Natural killer cell (primary cell): ENCODE measurements around the gene SLC4A11. TPM values are rescaled to one million over a fixed set of nuclear protein-coding genes. Genes with fewer than 3 reads are reported as not detected.

Experiments used
- ATAC-seq, 3 donors: fragments of 150-1000 bp in 2 of 3; fragments of 200-7000 bp in 1 of 3; cut with Tn5 transposase; 1 replicate in 1 of 3; 2 replicates in 2 of 3; pipeline ENCODE4 v1.10.0; 2021; ENCODE audit warnings: mild to moderate bottlenecking in 2 of 3, moderate library complexity in 2 of 3
- DNase-seq, 2 donors: peaks; one replicate each; pipeline versions ENCODE4 v3.0.0 to v3.0.0-alpha.2; 2013 to 2021; ENCODE audit warnings: mixed read lengths in 1 of 2
- H3K27ac ChIP-seq: one replicate; pipeline ENCODE4 v1.5.1; 2013; ENCODE audit warnings: mild to moderate bottlenecking, low read length
- H3K27me3 ChIP-seq: one replicate; pipeline ENCODE4 v1.6.1; 2013; ENCODE audit warnings: low read length; ENCODE audit not compliant: control insufficient read depth, insufficient read depth
- H3K36me3 ChIP-seq: one replicate; pipeline ENCODE4 v1.6.1; 2013; ENCODE audit warnings: low read length; ENCODE audit not compliant: control insufficient read depth, insufficient read depth
- H3K4me1 ChIP-seq: one replicate; pipeline ENCODE4 v1.6.1; 2013; ENCODE audit warnings: low read length; ENCODE audit not compliant: control insufficient read depth, insufficient read depth
- H3K4me3 ChIP-seq: one replicate; pipeline ENCODE4 v1.5.1; 2013; ENCODE audit warnings: low read length
- H3K9me3 ChIP-seq: one replicate; pipeline ENCODE4 v1.6.1; 2013; ENCODE audit warnings: low read length; ENCODE audit not compliant: control insufficient read depth, insufficient read depth
- H3K27ac Mint-ChIP-seq, 2 donors: one replicate each; pipeline ENCODE4 v1.8.0; 2022; ENCODE audit warnings: mild to moderate bottlenecking in 2 of 2, mixed read lengths in 2 of 2, moderate library complexity in 1 of 2
- H3K27me3 Mint-ChIP-seq, 2 donors: one replicate each; pipeline ENCODE4 v1.8.0; 2022; ENCODE audit warnings: low read depth in 2 of 2, mixed read lengths in 2 of 2
- H3K36me3 Mint-ChIP-seq: one replicate; pipeline ENCODE4 v1.8.0; 2022; ENCODE audit warnings: mixed read lengths
- H3K4me1 Mint-ChIP-seq, 2 donors: one replicate each; pipeline ENCODE4 v1.8.0; 2022; ENCODE audit warnings: mixed read lengths in 2 of 2
- H3K4me3 Mint-ChIP-seq: one replicate; pipeline ENCODE4 v1.8.0; 2022; ENCODE audit warnings: mild to moderate bottlenecking, moderate library complexity, mixed read lengths
- H3K9me3 Mint-ChIP-seq, 2 donors: one replicate each; pipeline ENCODE4 v1.8.0; 2022; ENCODE audit warnings: mixed read lengths in 2 of 2
- CTCF ChIP-seq: fragments of 200-600 bp; IDR thresholded peaks from one replicate; pipeline ENCODE4 v1.8.0; 2022; ENCODE audit warnings: antibody characterized with exemption
- WGBS: methylation state at CpG from one replicate; pipeline ENCODE4 v1.1.7; 2013; ENCODE audit warnings: missing lambda C conversion rate; ENCODE audit not compliant: insufficient coverage; 5-methylcytosine and 5-hydroxymethylcytosine counted together
- intact Hi-C: fragments of 100-400 bp; cut with micrococcal nuclease; formaldehyde crosslinking; loops from one replicate; pipeline ENCODE4 v1.14.2; 2022
- total RNA-seq, 4 donors: library from RNA; stranded (reverse); fragments of 120-200 nt in 1 of 4; gene quantifications; one replicate each; pipeline versions ENCODE4 v1.2.3 to v1.2.4, GENCODE V29; 2013 to 2022

SLC4A11 gene
- total RNA-seq, 3 donors from 2014 or later (not counting 1 experiment from before 2014, with no cell fraction given): 0.31 to 0.68 (median 0.32) TPM

DNA sequence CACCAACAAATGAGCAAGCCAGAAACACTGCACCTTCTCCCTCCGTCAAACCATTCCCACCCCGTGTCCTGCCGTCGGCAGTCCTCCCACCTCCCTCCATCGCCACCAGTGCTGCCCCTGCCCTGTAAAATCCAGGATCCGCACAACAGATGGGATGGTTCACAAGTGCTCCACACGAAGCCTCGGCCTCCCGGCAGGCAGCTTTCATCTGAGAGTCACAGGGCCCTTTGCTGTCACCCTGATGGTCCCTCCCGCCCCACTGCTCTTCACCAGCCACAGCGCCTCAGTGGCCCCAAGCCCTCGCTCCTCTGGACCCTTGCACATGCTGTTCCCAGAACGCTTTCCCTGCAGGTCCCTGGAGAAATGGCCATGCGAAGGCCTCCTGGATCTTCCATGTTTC lies 12.1 kb downstream of the SLC4A11 start:
- H3K4me3 ChIP-seq: no peak overlapping the region
- no peaks in the 10 kb centered on the region for H3K36me3 Mint-ChIP-seq
- DNase-seq (no peak), ATAC-seq (no peak)
- H3K9me3 Mint-ChIP-seq: no peaks in the 10 kb centered on the region
- no peak overlapping the region for H3K4me3 Mint-ChIP-seq
- peaks cover 5% of the 10 kb centered on the region for H3K36me3 ChIP-seq
- H3K27me3 ChIP-seq: no peaks in the 10 kb centered on the region
- H3K9me3 ChIP-seq: no peaks in the 10 kb centered on the region
- TF ChIP-seq CTCF: no peak
- intact Hi-C loops: no loop called here
- no peak overlapping the region for H3K27ac Mint-ChIP-seq
- no peak overlapping the region for H3K27ac ChIP-seq
- WGBS: 96% methylated on average over 14 of the region's 14 CpGs
- H3K27me3 Mint-ChIP-seq: no peaks in the 10 kb centered on the region
- no peaks in the 10 kb centered on the region for H3K4me1 Mint-ChIP-seq
- peaks cover 15% of the 10 kb centered on the region for H3K4me1 ChIP-seq

GRCh38 chr20:3226093-3226492 lies 12.9 kb downstream of the SLC4A11 start:
- Histone ChIP-seq H3K9me3 (no peaks in the 10 kb centered on the region), H3K36me3 (peaks cover 8% of the 10 kb centered on the region), H3K27me3 (no peaks in the 10 kb centered on the region), H3K4me3 (no peak overlapping the region), H3K27ac (no peak overlapping the region), H3K4me1 (peaks cover 15% of the 10 kb centered on the region)
- no peak for ATAC-seq
- Mint-ChIP-seq H3K27ac (no peak overlapping the region), H3K27me3 (no peaks in the 10 kb centered on the region), H3K4me3 (no peak overlapping the region), H3K4me1 (no peaks in the 10 kb centered on the region), H3K9me3 (no peaks in the 10 kb centered on the region), H3K36me3 (peaks cover 4% of the 10 kb centered on the region)
- 80% methylated on average over 10 of the region's 10 CpGs for WGBS
- intact Hi-C loops: no loop called here
- TF ChIP-seq CTCF: no peak
- DNase-seq: no peak

GRCh38 chr20:3224681-3225421 lies 14.1 kb downstream of the SLC4A11 start:
- Mint-ChIP-seq H3K4me3 (no peak overlapping the region), H3K4me1 (no peaks in the 10 kb centered on the region), H3K36me3 (peaks cover 9% of the 10 kb centered on the region), H3K27me3 (no peaks in the 10 kb centered on the region), H3K9me3 (no peaks in the 10 kb centered on the region), H3K27ac (no peak overlapping the region)
- H3K4me1 ChIP-seq: peaks cover 15% of the 10 kb centered on the region
- H3K27me3 ChIP-seq: no peaks in the 10 kb centered on the region
- DNase-seq: no peak
- no peak for ATAC-seq
- no peak overlapping the region for H3K27ac ChIP-seq
- no peak overlapping the region for H3K4me3 ChIP-seq
- no peak for TF ChIP-seq CTCF
- peaks cover 17% of the 10 kb centered on the region for H3K36me3 ChIP-seq
- intact Hi-C loops: no loop called here
- no peaks in the 10 kb centered on the region for H3K9me3 ChIP-seq
- WGBS: 97% methylated on average over 8 of the region's 8 CpGs
